ENCODE data around the gene SLC16A3. TPM values are rescaled to one million over a fixed set of nuclear protein-coding genes. Genes with fewer than 3 reads are reported as not detected.
"Not testable (repeated sequence)": the region's sequence is repeated elsewhere in the genome, so short reads cannot be mapped to it uniquely, and the experiment has no call there.

SLC16A3 gene
- total RNA-seq, 1 donor from 2014 or later: 170 TPM

GRCh38 chr17:82259972-82260961 lies 31.4 kb downstream of the SLC16A3 start:
- not testable (repeated sequence) for DNase-seq (ENCODE audit: extremely low read depth, low read depth, low spot score)

GRCh38 chr17:82262344-82262743 lies 33.5 kb downstream of the SLC16A3 start:
- DNase-seq (ENCODE audit: extremely low read depth, low read depth, low spot score): no peak

GRCh38 chr17:82263641-82264040 lies 34.8 kb downstream of the SLC16A3 start:
- DNase-seq (ENCODE audit: extremely low read depth, low read depth, low spot score): no peak

- DNase-seq (ENCODE audit: extremely low read depth, low read depth, low spot score): no peak
These were observed 37.3 kb downstream of the SLC16A3 start for GRCh38 chr17:82266142-82266541.

- DNase-seq (ENCODE audit: extremely low read depth, low read depth, low spot score): peak; percentile 65
These were observed 38.9 kb downstream of the SLC16A3 start for GRCh38 chr17:82267575-82268379.

GRCh38 chr17:82269138-82269881 lies 40.5 kb downstream of the SLC16A3 start:
- DNase-seq (ENCODE audit: extremely low read depth, low read depth, low spot score): no peak

- DNase-seq (ENCODE audit: extremely low read depth, low read depth, low spot score): no peak
These were observed 41.1 kb downstream of the SLC16A3 start for GRCh38 chr17:82269882-82270500.

GRCh38 chr17:82270651-82271050 lies 41.8 kb downstream of the SLC16A3 start:
- DNase-seq (ENCODE audit: extremely low read depth, low read depth, low spot score): no peak

- no peak for DNase-seq (ENCODE audit: extremely low read depth, low read depth, low spot score)
These were observed 42.6 kb downstream of the SLC16A3 start for GRCh38 chr17:82271401-82271800.

GRCh38 chr17:82272495-82273326 lies 43.9 kb downstream of the SLC16A3 start:
- no peak for DNase-seq (ENCODE audit: extremely low read depth, low read depth, low spot score)

GRCh38 chr17:82273327-82274133 lies 44.7 kb downstream of the SLC16A3 start, which contains the start of gene CSNK1D:
CSNK1D (minus strand) TSS chr17:82273700; CDS start chr17:82273381, 319 bp downstream.
- DNase-seq (ENCODE audit: extremely low read depth, low read depth, low spot score): no peak

- no peak for DNase-seq (ENCODE audit: extremely low read depth, low read depth, low spot score)
These were observed 45.5 kb downstream of the SLC16A3 start for GRCh38 chr17:82274134-82275020.

GRCh38 chr17:82275326-82275725 lies 46.5 kb downstream of the SLC16A3 start:
- DNase-seq (ENCODE audit: extremely low read depth, low read depth, low spot score): no peak

- DNase-seq (ENCODE audit: extremely low read depth, low read depth, low spot score): no peak
These were observed 48.1 kb downstream of the SLC16A3 start for GRCh38 chr17:82276938-82277337.

- DNase-seq (ENCODE audit: extremely low read depth, low read depth, low spot score): no peak
These were observed 49.0 kb downstream of the SLC16A3 start for GRCh38 chr17:82277851-82278250.

GRCh38 chr17:82278308-82278707 lies 49.5 kb downstream of the SLC16A3 start:
- DNase-seq (ENCODE audit: extremely low read depth, low read depth, low spot score): no peak

- DNase-seq (ENCODE audit: extremely low read depth, low read depth, low spot score): no peak
These were observed 50.0 kb downstream of the SLC16A3 start for GRCh38 chr17:82278786-82279391.
